IMR-90 (cell line): ENCODE results near the gene PAX3. TPM values are rescaled to one million over a fixed set of nuclear protein-coding genes. Genes with fewer than 3 reads are reported as not detected.

Experiments
- ATAC-seq: fragments of 200-7000 bp; cut with Tn5 transposase; 2 replicates; pipeline ENCODE4 v1.9.1; 2020; ENCODE audit warnings: low read depth, mild to moderate bottlenecking, moderate library complexity
- BruUV-seq: library from RNA; stranded (reverse); fragments of 400-500 nt; replicated peaks from 2 replicates; lab custom pipeline; 2021; lab: Mats Ljungman, UMichigan
- CTCF ChIA-PET: fragments of 300-600 bp; formaldehyde crosslinking; extraction: SDS; loops from one replicate; lab custom pipeline; 2021; ENCODE audit warnings: antibody characterized with exemption; lab: Yijun Ruan, JAX
- POLR2A ChIA-PET: fragments of 300-600 bp; sonication (Branson Sonifier 250); formaldehyde crosslinking; loops from one replicate; lab custom pipeline; 2022; ENCODE audit warnings: antibody characterized with exemption; ENCODE audit not compliant: unreplicated experiment; lab: Charles Lee
- DNase-seq: peaks from one replicate; pipeline ENCODE4 v3.0.0; 2013
- H2AFZ ChIP-seq: replicated peaks from 2 replicates; pipeline ENCODE3; 2013; ENCODE audit warnings: low read length, mild to moderate bottlenecking; ENCODE audit not compliant: poor library complexity
- H2AK5ac ChIP-seq: 2 replicates; pipeline ENCODE4 v1.6.1; 2013; ENCODE audit warnings: low read depth, low read length, inconsistent platforms
- H2AK9ac ChIP-seq: replicated peaks from 2 replicates; pipeline ENCODE3; 2013; ENCODE audit warnings: mild to moderate bottlenecking, low read depth, low read length, moderate library complexity; ENCODE audit not compliant: poor library complexity
- H2BK120ac ChIP-seq: 2 replicates; pipeline ENCODE4 v1.6.1; 2013; ENCODE audit warnings: low read depth, low read length, inconsistent platforms
- H2BK15ac ChIP-seq: 3 replicates; pipeline ENCODE4 v1.6.1; 2013; ENCODE audit warnings: low read depth, low read length, inconsistent platforms
- H2BK20ac ChIP-seq: 2 replicates; pipeline ENCODE4 v1.6.1; 2013; ENCODE audit warnings: low read depth, mild to moderate bottlenecking, inconsistent platforms, low read length, moderate library complexity
- H2BK5ac ChIP-seq: 2 replicates; pipeline ENCODE4 v1.6.1; 2013; ENCODE audit warnings: mild to moderate bottlenecking, low read depth, low read length, inconsistent platforms; ENCODE audit not compliant: poor library complexity, severe bottlenecking
- H3K14ac ChIP-seq: replicated peaks from 2 replicates; pipeline ENCODE4 v1.6.1; 2013; ENCODE audit warnings: low read depth, low read length, inconsistent platforms
- H3K18ac ChIP-seq: 2 replicates; pipeline ENCODE4 v1.6.1; 2013; ENCODE audit warnings: low read depth, low read length, control low read depth
- H3K23ac ChIP-seq: 2 replicates; pipeline ENCODE4 v1.6.1; 2013; ENCODE audit warnings: low read depth, low read length, inconsistent platforms
- H3K27ac ChIP-seq: 2 replicates; pipeline ENCODE4 v1.5.1; 2013; ENCODE audit warnings: mild to moderate bottlenecking, control low read depth, low read length; ENCODE audit not compliant: insufficient read depth
- H3K27me3 ChIP-seq: 2 replicates; pipeline ENCODE4 v1.6.1; 2013; ENCODE audit warnings: low read length; ENCODE audit not compliant: control insufficient read depth, insufficient read depth
- H3K36me3 ChIP-seq: 2 replicates; pipeline ENCODE4 v1.6.1; 2013; ENCODE audit warnings: low read length, mixed read lengths; ENCODE audit not compliant: control insufficient read depth, insufficient read depth
- H3K4ac ChIP-seq: 2 replicates; pipeline ENCODE4 v1.6.1; 2013; ENCODE audit warnings: low read depth, low read length, inconsistent platforms
- H3K4me1 ChIP-seq: 2 replicates; pipeline ENCODE4 v1.6.1; 2013; ENCODE audit warnings: low read length, mixed read lengths; ENCODE audit not compliant: control insufficient read depth, insufficient read depth
- H3K4me2 ChIP-seq: 2 replicates; pipeline ENCODE4 v1.6.1; 2013; ENCODE audit warnings: low read depth, mild to moderate bottlenecking, control low read depth, low read length, moderate library complexity
- H3K4me3 ChIP-seq: 2 replicates; pipeline ENCODE4 v1.5.1; 2013; ENCODE audit warnings: low read depth, mild to moderate bottlenecking, control low read depth, low read length, moderate library complexity; ENCODE audit not compliant: insufficient read depth
- H3K56ac ChIP-seq: 2 replicates; pipeline ENCODE4 v1.6.1; 2013; ENCODE audit warnings: low read length, inconsistent platforms; ENCODE audit not compliant: insufficient read depth; ENCODE audit errors: extremely low read depth
- H3K79me1 ChIP-seq, 2 experiments: 2 replicates each; pipeline ENCODE4 v1.6.1; 2013; ENCODE audit warnings: low read length in 2 of 2, inconsistent platforms in 1 of 2, low read depth in 1 of 2
- H3K9ac ChIP-seq: 2 replicates; pipeline ENCODE4 v1.6.1; 2013; ENCODE audit warnings: low read depth, low read length, control low read depth
- H3K9me1 ChIP-seq: 2 replicates; pipeline ENCODE4 v1.6.1; 2013; ENCODE audit warnings: low read length, inconsistent platforms; ENCODE audit not compliant: insufficient read depth
- H3K9me3 ChIP-seq: 2 replicates; pipeline ENCODE4 v1.6.1; 2013; ENCODE audit warnings: low read length; ENCODE audit not compliant: control insufficient read depth, insufficient read depth
- H4K20me1 ChIP-seq: 2 replicates; pipeline ENCODE4 v1.6.1; 2013; ENCODE audit warnings: low read length, inconsistent platforms; ENCODE audit not compliant: insufficient read depth
- H4K5ac ChIP-seq: 2 replicates; pipeline ENCODE4 v1.6.1; 2013; ENCODE audit warnings: mild to moderate bottlenecking, low read depth, low read length, control low read depth
- H4K8ac ChIP-seq, 2 experiments: 2 replicates each; pipeline ENCODE4 v1.6.1; 2013; ENCODE audit warnings: low read depth in 2 of 2, low read length in 2 of 2, control low read depth in 1 of 2, inconsistent platforms in 1 of 2
- H4K91ac ChIP-seq: 2 replicates; pipeline ENCODE4 v1.6.1; 2013; ENCODE audit warnings: low read depth, low read length, inconsistent platforms; ENCODE audit not compliant: insufficient read depth
- BHLHE40 ChIP-seq: fragments of 150-350 bp; IDR thresholded peaks from 2 replicates; pipeline ENCODE4 v1.6.1; 2016; ENCODE audit warnings: mild to moderate bottlenecking, low read depth, low read length
- CEBPB ChIP-seq: IDR thresholded peaks from 2 replicates; pipeline ENCODE4 v1.6.1; 2012; ENCODE audit warnings: low read depth, low read length, improper control_type of control experiment
- CHD1 ChIP-seq: IDR thresholded peaks from 2 replicates; pipeline ENCODE4 v1.6.1; 2012; ENCODE audit warnings: low read depth, low read length, improper control_type of control experiment
- ELK1 ChIP-seq: fragments of 150-350 bp; IDR thresholded peaks from 2 replicates; pipeline ENCODE4 v1.6.1; 2016; ENCODE audit warnings: low read depth, mild to moderate bottlenecking, low read length, moderate library complexity, borderline replicate concordance
- FOS ChIP-seq: fragments of 150-350 bp; IDR thresholded peaks from 2 replicates; pipeline ENCODE4 v1.6.1; 2016; ENCODE audit warnings: low read depth, low read length
- MAFK ChIP-seq: IDR thresholded peaks from 2 replicates; pipeline ENCODE4 v1.6.1; 2012; ENCODE audit warnings: low read depth, low read length, improper control_type of control experiment
- MXI1 ChIP-seq: IDR thresholded peaks from 2 replicates; pipeline ENCODE4 v1.6.1; 2012; ENCODE audit warnings: low read depth, mild to moderate bottlenecking, low read length, moderate library complexity, borderline replicate concordance
- POLR2A ChIP-seq: IDR thresholded peaks from 2 replicates; pipeline ENCODE4 v1.6.1; 2012; ENCODE audit warnings: mild to moderate bottlenecking, low read depth, low read length
- RAD21 ChIP-seq: IDR thresholded peaks from 2 replicates; pipeline ENCODE4 v1.6.1; 2012; ENCODE audit warnings: low read length, improper control_type of control experiment
- RCOR1 ChIP-seq: IDR thresholded peaks from 2 replicates; pipeline ENCODE4 v1.6.1; 2012; ENCODE audit warnings: mild to moderate bottlenecking, low read length, improper control_type of control experiment; ENCODE audit not compliant: insufficient replicate concordance
- RFX5 ChIP-seq: IDR thresholded peaks from 2 replicates; pipeline ENCODE4 v1.8.0; 2012; ENCODE audit warnings: low read depth, mild to moderate bottlenecking, low read length, moderate library complexity
- USF2 ChIP-seq: fragments of 150-350 bp; IDR thresholded peaks from 2 replicates; pipeline ENCODE4 v1.6.1; 2017; ENCODE audit warnings: mild to moderate bottlenecking, antibody characterized with exemption, low read length, low read depth
- WGBS, 2 experiments: methylation state at CpG; one replicate each; pipeline versions ENCODE4 v1.1.5 to v1.1.7; 2013; ENCODE audit warnings: missing lambda C conversion rate in 2 of 2; ENCODE audit not compliant: insufficient read length in 1 of 2; ENCODE audit errors: extremely low coverage in 2 of 2; 5-methylcytosine and 5-hydroxymethylcytosine counted together
- dilution Hi-C: fragments of 300-500 bp; cut with HindIII; formaldehyde crosslinking; loops from one replicate; pipeline ENCODE4 v1.14.3; 2018; ENCODE audit warnings: low sequenced_read_pairs; ENCODE audit not compliant: unreplicated experiment
- in situ Hi-C: fragments of 300-500 bp; cut with MboI; formaldehyde crosslinking; loops from 3 replicates; pipeline ENCODE4 v1.14.3; 2019; ENCODE audit warnings: low sequenced_read_pairs, inconsistent platforms, mixed read lengths
- intact Hi-C: fragments of 100-400 bp; cut with micrococcal nuclease; formaldehyde crosslinking; loops from 2 replicates; pipeline ENCODE4 v1.10.0; 2022
- polyA plus RNA-seq, 3 experiments: library from polyadenylated mRNA; depleted of rRNA; stranded (reverse); fragments of >200 nt; gene quantifications; 2 replicates each; pipeline ENCODE4 v1.2.3, GENCODE V29; 2012; ENCODE audit warnings: low replicate concordance in 1 of 3
- total RNA-seq: library from RNA; depleted of rRNA; stranded (reverse); fragments of >200 nt; gene quantifications from 2 replicates; pipeline ENCODE4 v1.2.3, GENCODE V29; 2012
- TF ChIP-seq, protein P1 (sequence below): conservative IDR thresholded peaks from 2 replicates; pipeline ENCODE4 v1.5.1; 2012; ENCODE audit warnings: mild to moderate bottlenecking, low read depth, low read length, improper control_type of control experiment

The PAX3 gene
- total and polyA plus RNA-seq, 2 of the 4 experiments (the other 2 are of a cell fraction): not detected

- H3K27me3 ChIP-seq: peaks cover 100% of the 10 kb centered on the region
- no peak overlapping the region for H2BK20ac ChIP-seq
- no peak overlapping the region for H4K91ac ChIP-seq
- ATAC-seq (no peak), DNase-seq (no peak)
- H3K4me3 ChIP-seq: no peak overlapping the region
- H3K27ac ChIP-seq: no peak overlapping the region
- H2BK120ac ChIP-seq: no peak overlapping the region
- peak overlapping the region; percentile 68 for H2AFZ ChIP-seq
- H3K56ac ChIP-seq: no peak overlapping the region
- dilution Hi-C loops: no loop called here
- TF ChIP-seq CHD1 (no peak), MAFK (no peak), POLR2A (no peak), USF2 (no peak), ELK1 (no peak), RAD21 (no peak), CEBPB (no peak), RFX5 (no peak), MXI1 (no peak), BHLHE40 (no peak), RCOR1 (no peak), FOS (no peak)
- TF ChIP-seq, protein P1, sequence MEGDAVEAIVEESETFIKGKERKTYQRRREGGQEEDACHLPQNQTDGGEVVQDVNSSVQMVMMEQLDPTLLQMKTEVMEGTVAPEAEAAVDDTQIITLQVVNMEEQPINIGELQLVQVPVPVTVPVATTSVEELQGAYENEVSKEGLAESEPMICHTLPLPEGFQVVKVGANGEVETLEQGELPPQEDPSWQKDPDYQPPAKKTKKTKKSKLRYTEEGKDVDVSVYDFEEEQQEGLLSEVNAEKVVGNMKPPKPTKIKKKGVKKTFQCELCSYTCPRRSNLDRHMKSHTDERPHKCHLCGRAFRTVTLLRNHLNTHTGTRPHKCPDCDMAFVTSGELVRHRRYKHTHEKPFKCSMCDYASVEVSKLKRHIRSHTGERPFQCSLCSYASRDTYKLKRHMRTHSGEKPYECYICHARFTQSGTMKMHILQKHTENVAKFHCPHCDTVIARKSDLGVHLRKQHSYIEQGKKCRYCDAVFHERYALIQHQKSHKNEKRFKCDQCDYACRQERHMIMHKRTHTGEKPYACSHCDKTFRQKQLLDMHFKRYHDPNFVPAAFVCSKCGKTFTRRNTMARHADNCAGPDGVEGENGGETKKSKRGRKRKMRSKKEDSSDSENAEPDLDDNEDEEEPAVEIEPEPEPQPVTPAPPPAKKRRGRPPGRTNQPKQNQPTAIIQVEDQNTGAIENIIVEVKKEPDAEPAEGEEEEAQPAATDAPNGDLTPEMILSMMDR: no peak
- no peak overlapping the region for H2BK15ac ChIP-seq
- peaks cover 2% of the 10 kb centered on the region; the same call in 1 of the 2 replicates for H3K4me1 ChIP-seq
- H3K9me3 ChIP-seq: peaks cover 23% of the 10 kb centered on the region
- no peak overlapping the region for H4K5ac ChIP-seq
- intact Hi-C loops: no loop called here
- H3K23ac ChIP-seq: no peak overlapping the region
- in situ Hi-C loops: no loop called here
- H3K79me1 ChIP-seq: no peaks in the 10 kb centered on the region
- H3K4ac ChIP-seq: no peak overlapping the region
- no peak overlapping the region for H2AK5ac ChIP-seq
- H4K8ac ChIP-seq: no peak overlapping the region
- 3% methylated on average over 16 of the region's 39 CpGs; no CpG with 5 or more reads in 1 of the 2 experiments for WGBS, 2 experiments
- no peak overlapping the region for H3K14ac ChIP-seq
- H2BK5ac ChIP-seq: no peak overlapping the region
- H3K18ac ChIP-seq: no peak overlapping the region
- no peak overlapping the region for H3K4me2 ChIP-seq
- BruUV-seq: no TSS peak
- H4K20me1 ChIP-seq: no peaks in the 10 kb centered on the region
- ChIA-PET CTCF (interaction anchor here (0.9 kb wide), 1 partner anchor 69 kb away, joined by 3 read pairs; no protein-coding TSS in a partner anchor), POLR2A (no interaction called here)
- no peak overlapping the region for H2AK9ac ChIP-seq
- H3K36me3 ChIP-seq: no peaks in the 10 kb centered on the region
- H3K9me1 ChIP-seq: no peaks in the 10 kb centered on the region
- H3K9ac ChIP-seq: no peak overlapping the region
Measured at GRCh38 chr2:222302178-222303018, 3.6 kb upstream of the PAX3 start.
